CD4-positive, alpha-beta memory T cell (primary cell): ENCODE data around the gene APOBEC3C. TPM values are rescaled to one million over a fixed set of nuclear protein-coding genes. Genes with fewer than 3 reads are reported as not detected.
"Not testable (repeated sequence)": the region's sequence is repeated elsewhere in the genome, so short reads cannot be mapped to it uniquely, and the experiment has no call there.

Experiments used
- CTCF ChIA-PET: fragments of 350-600 bp; sonication (Branson Sonifier 250); formaldehyde crosslinking; loops from one replicate; lab custom pipeline; 2021; ENCODE audit warnings: inconsistent platforms; ENCODE audit not compliant: partially characterized antibody; lab: Charles Lee
- POLR2A ChIA-PET: fragments of 350-600 bp; sonication (Branson Sonifier 250); formaldehyde crosslinking; loops from one replicate; lab custom pipeline; 2021; ENCODE audit not compliant: partially characterized antibody; lab: Charles Lee
- DNase-seq, 5 donors: peaks; one replicate each; pipeline versions ENCODE4 v3.0.0 to v3.0.0-alpha.2; 2020 to 2022; ENCODE audit warnings: mixed read lengths in 1 of 5
- H3K27ac ChIP-seq: one replicate; pipeline ENCODE4 v1.7.0; 2013; ENCODE audit warnings: low read depth, low read length
- H3K27me3 ChIP-seq: 2 replicates; pipeline ENCODE4 v1.7.0; 2013; ENCODE audit warnings: mild to moderate bottlenecking, low read length, moderate library complexity; ENCODE audit not compliant: insufficient read depth
- H3K36me3 ChIP-seq: 2 replicates; pipeline ENCODE4 v1.7.0; 2013; ENCODE audit warnings: mild to moderate bottlenecking, low read length, moderate library complexity; ENCODE audit not compliant: insufficient read depth
- H3K4me1 ChIP-seq: 2 replicates; pipeline ENCODE4 v1.7.0; 2013; ENCODE audit warnings: mild to moderate bottlenecking, low read length, moderate library complexity; ENCODE audit not compliant: insufficient read depth
- H3K4me3 ChIP-seq, 2 donors: one replicate each; pipeline ENCODE4 v1.7.0; 2013; ENCODE audit warnings: low read length in 2 of 2, mild to moderate bottlenecking in 1 of 2
- H3K9me3 ChIP-seq, 2 donors: one replicate each; pipeline ENCODE4 v1.7.0; 2013; ENCODE audit warnings: low read length in 2 of 2, control low read depth in 1 of 2; ENCODE audit not compliant: control insufficient read depth in 1 of 2
- H3K27ac Mint-ChIP-seq, 7 donors: one replicate each; pipeline ENCODE4 v1.8.0; 2020 to 2021; ENCODE audit warnings: mixed read lengths in 7 of 7, mild to moderate bottlenecking in 6 of 7, inconsistent platforms in 3 of 7, moderate library complexity in 3 of 7
- H3K27me3 Mint-ChIP-seq, 2 donors: one replicate each; pipeline ENCODE4 v1.8.0; 2020 to 2021; ENCODE audit warnings: mixed read lengths in 2 of 2
- H3K36me3 Mint-ChIP-seq, 2 donors: one replicate each; pipeline ENCODE4 v1.8.0; 2020 to 2021; ENCODE audit warnings: mixed read lengths in 2 of 2, inconsistent platforms in 1 of 2, mild to moderate bottlenecking in 1 of 2
- H3K4me1 Mint-ChIP-seq, 4 donors: one replicate each; pipeline ENCODE4 v1.8.0; 2020 to 2021; ENCODE audit warnings: mixed read lengths in 4 of 4, mild to moderate bottlenecking in 1 of 4
- H3K4me3 Mint-ChIP-seq, 8 donors: one replicate each; pipeline ENCODE4 v1.8.0; 2020 to 2021; ENCODE audit warnings: mixed read lengths in 8 of 8, mild to moderate bottlenecking in 7 of 8, moderate library complexity in 6 of 8, inconsistent platforms in 3 of 8
- H3K9me3 Mint-ChIP-seq, 8 donors: one replicate each; pipeline ENCODE4 v1.8.0; 2020 to 2021; ENCODE audit warnings: mixed read lengths in 8 of 8, mild to moderate bottlenecking in 5 of 8, inconsistent platforms in 3 of 8, moderate library complexity in 1 of 8
- intact Hi-C: fragments of 100-400 bp; cut with micrococcal nuclease; formaldehyde crosslinking; loops from one replicate; pipeline ENCODE4 v1.15.1; 2023
- polyA plus RNA-seq, 2 donors: library from polyadenylated mRNA; unstranded; fragments of 300-500 nt; fragmentation: Illumina TruSeq; gene quantifications; one replicate each; pipeline ENCODE4 v1.2.3, GENCODE V29; 2021
- total RNA-seq, 2 experiments: library from RNA; stranded (reverse); gene quantifications; one replicate each; pipeline ENCODE4 v1.2.3, GENCODE V29; 2021

Gene APOBEC3C
- total and polyA plus RNA-seq, 4 experiments from 2014 or later: 42.4 to 135 (median 76.5) TPM

DNA sequence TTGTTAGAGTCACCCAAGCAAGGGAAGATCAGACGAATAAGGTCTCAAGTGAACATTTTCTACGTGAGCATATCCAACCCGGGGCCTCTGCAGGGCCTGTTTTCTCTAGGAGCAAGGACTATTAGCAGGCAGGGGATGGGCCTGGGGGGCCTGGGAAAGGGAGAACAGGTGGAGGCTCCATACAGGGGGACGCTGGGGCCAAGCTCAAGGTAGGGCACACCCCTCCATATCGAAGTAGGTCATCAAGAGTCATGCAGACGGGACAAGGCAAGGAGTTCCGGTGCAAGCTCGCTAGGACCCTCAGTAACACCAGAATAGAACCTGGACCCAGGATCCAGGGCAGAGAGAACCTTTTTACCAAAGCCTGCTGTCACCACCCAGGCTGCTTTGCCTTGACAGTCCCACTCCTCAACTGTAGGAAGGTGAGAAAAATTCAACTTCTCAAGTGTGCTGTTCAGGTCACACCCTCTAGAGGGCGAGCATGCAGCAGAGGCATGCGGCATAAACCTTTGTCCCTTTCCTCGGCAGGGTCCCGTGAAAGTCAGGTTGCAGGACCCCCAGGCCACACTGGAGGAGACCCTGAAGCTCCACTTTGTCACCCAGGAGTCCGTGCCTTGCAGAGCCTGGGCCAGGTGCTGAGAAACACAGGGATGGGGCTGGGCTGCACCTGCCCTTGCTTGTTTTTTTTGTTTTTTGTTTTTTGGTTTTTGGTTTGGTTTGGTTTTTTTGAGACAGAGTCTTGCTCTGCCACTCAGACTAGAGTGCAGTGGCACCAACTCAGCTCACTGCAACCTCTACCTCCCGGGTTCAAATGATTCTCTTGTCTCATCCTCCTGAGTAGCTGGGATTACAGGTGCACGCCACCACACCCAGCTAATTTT lies 40.5 kb upstream of the APOBEC3C start:
- H3K4me3 Mint-ChIP-seq: no peak overlapping the region
- peaks cover 0 to 1% (median 0%) of the 10 kb centered on the region in 8 donors for H3K9me3 Mint-ChIP-seq
- peak; percentile 27 to 62 (median 53) for DNase-seq
- H3K4me3 ChIP-seq: no peak overlapping the region
- ChIA-PET POLR2A (interaction anchor here (0.6 to 1.4 kb wide), 2 partner anchors 30 to 145 kb away, joined by 3 to 6 read pairs; no protein-coding TSS in a partner anchor), CTCF (interaction anchor here (1.1 to 6.7 kb wide), 7 partner anchors 11 to 170 kb away, joined by 3 to 68 read pairs (median 4); partner anchors contain the start of gene APOBEC3B)
- no peaks in the 10 kb centered on the region for H3K4me1 ChIP-seq
- peak overlapping the region in 3 of 7 donors; percentile 32 to 69 (median 52) for H3K27ac Mint-ChIP-seq
- intact Hi-C loops: loop anchor here (1.0 kb wide), 2 partner anchors 30 to 145 kb away; no protein-coding TSS in a partner anchor
- H3K27ac ChIP-seq: no peak overlapping the region
- H3K27me3 ChIP-seq: no peaks in the 10 kb centered on the region
- H3K36me3 ChIP-seq: no peaks in the 10 kb centered on the region
- no peaks in the 10 kb centered on the region for H3K36me3 Mint-ChIP-seq
- H3K27me3 Mint-ChIP-seq: peaks cover 5 to 6% of the 10 kb centered on the region in 2 donors
- H3K9me3 ChIP-seq: no peaks in the 10 kb centered on the region
- peaks cover 0 to 8% (median 3%) of the 10 kb centered on the region in 4 donors for H3K4me1 Mint-ChIP-seq

DNA sequence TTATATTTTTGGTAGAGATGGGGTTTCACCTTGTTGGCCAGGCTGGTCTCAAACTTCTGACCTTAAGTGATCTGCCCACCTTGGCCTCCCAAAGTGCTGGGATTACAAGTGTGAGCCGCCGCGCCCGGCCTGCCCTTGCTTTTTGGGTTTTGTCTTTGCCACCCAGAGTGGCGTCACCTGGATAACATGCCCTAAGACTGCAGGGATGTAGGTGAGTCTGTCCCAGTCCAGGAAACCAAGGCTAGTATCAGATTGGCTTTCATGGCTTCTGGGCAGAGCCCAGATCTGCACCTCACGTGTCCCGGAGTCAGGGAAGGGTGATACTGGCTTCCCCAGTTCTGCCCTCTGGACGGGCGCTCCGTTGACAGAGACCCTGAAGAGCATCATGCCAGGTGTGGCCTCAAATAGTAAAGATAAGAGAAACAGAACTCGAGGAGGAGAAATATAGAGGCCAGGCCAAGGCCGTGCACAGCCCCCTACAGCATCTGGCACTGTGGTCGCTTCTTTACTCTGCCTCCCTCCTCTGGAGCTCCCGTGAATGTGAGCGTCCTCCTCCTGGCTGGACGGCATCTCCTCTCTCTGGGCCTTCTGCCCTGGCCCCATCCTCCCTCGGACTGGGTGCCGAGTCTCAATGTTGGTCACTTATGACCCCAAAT lies 39.8 kb upstream of the APOBEC3C start:
- DNase-seq: no peak
- Histone ChIP-seq H3K4me1 (no peaks in the 10 kb centered on the region), H3K27ac (no peak overlapping the region), H3K9me3 (no peaks in the 10 kb centered on the region), H3K4me3 (no peak overlapping the region), H3K27me3 (no peaks in the 10 kb centered on the region), H3K36me3 (no peaks in the 10 kb centered on the region)
- CTCF ChIA-PET: interaction anchor here (1.1 to 6.7 kb wide), 6 partner anchors 10 to 144 kb away, joined by 3 to 68 read pairs (median 5); partner anchors contain the start of gene APOBEC3B
- Mint-ChIP-seq H3K9me3 (peaks cover 0 to 1% (median 0%) of the 10 kb centered on the region in 8 donors), H3K4me3 (no peak overlapping the region), H3K4me1 (peaks cover 0 to 8% (median 3%) of the 10 kb centered on the region in 4 donors), H3K27ac (peak overlapping the region in 1 of 7 donors; percentile 68), H3K36me3 (no peaks in the 10 kb centered on the region), H3K27me3 (peaks cover 5 to 6% of the 10 kb centered on the region in 2 donors)
- POLR2A ChIA-PET: interaction anchor here (1.4 kb wide), 1 partner anchor 29 kb away, joined by 6 read pairs; no protein-coding TSS in a partner anchor
- intact Hi-C loops: no loop called here

DNA sequence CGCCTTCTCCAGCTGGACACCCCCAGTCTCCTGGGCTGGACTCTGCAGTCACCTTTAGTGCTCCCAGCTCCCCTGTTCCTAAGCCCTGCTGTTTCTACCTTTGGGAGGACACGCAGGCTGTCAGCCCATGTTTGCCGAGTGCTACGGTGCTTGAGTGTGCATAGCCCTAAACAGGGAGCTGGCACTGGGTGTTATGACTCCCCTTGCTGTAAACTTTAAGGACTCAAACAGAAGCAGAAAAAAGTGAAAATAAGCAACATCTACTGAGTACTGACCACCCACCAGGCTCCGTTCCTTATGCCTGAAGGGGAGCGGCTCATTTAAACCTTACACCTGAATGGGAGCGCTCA lies 39.3 kb upstream of the APOBEC3C start:
- Histone ChIP-seq H3K36me3 (no peaks in the 10 kb centered on the region), H3K4me3 (no peak overlapping the region), H3K9me3 (no peaks in the 10 kb centered on the region), H3K4me1 (no peaks in the 10 kb centered on the region), H3K27ac (no peak overlapping the region), H3K27me3 (no peaks in the 10 kb centered on the region)
- ChIA-PET POLR2A (interaction anchor here (0.8 kb wide), 1 partner anchor 28 kb away, joined by 4 read pairs; no protein-coding TSS in a partner anchor), CTCF (interaction anchor here (3.2 to 6.7 kb wide), 2 partner anchors 9 to 30 kb away, joined by 18 to 68 read pairs; partner anchors contain the start of gene APOBEC3B)
- H3K36me3 Mint-ChIP-seq: no peaks in the 10 kb centered on the region
- H3K9me3 Mint-ChIP-seq: peaks cover 0 to 1% (median 0%) of the 10 kb centered on the region in 8 donors
- DNase-seq: no peak
- intact Hi-C loops: no loop called here
- peaks cover 0 to 8% (median 3%) of the 10 kb centered on the region in 4 donors for H3K4me1 Mint-ChIP-seq
- H3K27ac Mint-ChIP-seq: peak overlapping the region in 1 of 7 donors; percentile 68
- no peak overlapping the region for H3K4me3 Mint-ChIP-seq
- peaks cover 4 to 6% of the 10 kb centered on the region in 2 donors for H3K27me3 Mint-ChIP-seq

DNA sequence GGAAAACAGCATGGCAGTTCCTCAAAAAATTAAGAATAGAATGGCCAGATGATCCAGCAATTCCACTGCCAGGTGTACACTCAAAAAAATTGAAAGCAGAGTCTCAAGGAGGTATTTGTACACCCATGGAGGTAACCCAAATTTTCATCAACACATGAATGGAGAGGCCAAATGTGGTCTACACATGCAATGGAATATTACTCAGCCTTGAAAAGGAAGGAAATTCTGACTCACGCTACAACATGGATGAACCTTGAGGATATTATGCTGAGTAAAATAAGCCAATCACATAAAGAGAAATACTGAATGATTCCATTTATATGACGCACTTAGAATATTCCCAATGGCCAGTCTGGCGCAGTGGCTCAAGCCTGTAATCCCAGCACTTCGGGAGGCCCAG lies 36.8 kb upstream of the APOBEC3C start:
- POLR2A ChIA-PET, intact Hi-C loops, CTCF ChIA-PET: not testable (repeated sequence)

DNA sequence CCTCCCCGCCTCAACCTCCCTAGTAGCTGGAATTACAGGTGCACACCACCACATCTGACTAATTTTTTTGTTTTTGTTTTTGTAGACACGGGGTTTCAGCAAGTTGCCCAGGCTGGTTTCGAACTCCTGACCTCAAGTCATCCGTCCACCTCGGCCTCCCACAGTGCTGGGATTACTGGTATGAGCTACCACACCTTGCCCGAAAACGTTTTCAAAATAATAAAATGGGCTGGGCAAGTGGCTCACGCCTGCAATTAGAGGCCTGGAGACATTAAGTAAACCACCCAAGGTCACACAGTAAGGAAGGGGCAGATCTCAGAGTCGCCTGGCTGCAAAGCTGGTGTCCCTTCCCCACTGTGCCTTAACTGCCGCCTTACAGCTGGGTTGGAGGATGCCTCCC lies 33.5 kb upstream of the APOBEC3C start:
- DNase-seq, H3K27ac Mint-ChIP-seq, intact Hi-C loops: not testable (repeated sequence)

More for the DNA sequence above, 36.8 kb upstream of the APOBEC3C start:
- not testable (repeated sequence) for H3K4me3 Mint-ChIP-seq, H3K27ac Mint-ChIP-seq, H3K9me3 Mint-ChIP-seq, H3K4me3 ChIP-seq, H3K27me3 Mint-ChIP-seq, H3K36me3 ChIP-seq, H3K27ac ChIP-seq, H3K9me3 ChIP-seq, H3K27me3 ChIP-seq, DNase-seq, H3K36me3 Mint-ChIP-seq
- peaks cover 10% of the 10 kb centered on the region for H3K4me1 ChIP-seq
- H3K4me1 Mint-ChIP-seq: peaks cover 9 to 19% (median 12%) of the 10 kb centered on the region in 4 donors

DNA sequence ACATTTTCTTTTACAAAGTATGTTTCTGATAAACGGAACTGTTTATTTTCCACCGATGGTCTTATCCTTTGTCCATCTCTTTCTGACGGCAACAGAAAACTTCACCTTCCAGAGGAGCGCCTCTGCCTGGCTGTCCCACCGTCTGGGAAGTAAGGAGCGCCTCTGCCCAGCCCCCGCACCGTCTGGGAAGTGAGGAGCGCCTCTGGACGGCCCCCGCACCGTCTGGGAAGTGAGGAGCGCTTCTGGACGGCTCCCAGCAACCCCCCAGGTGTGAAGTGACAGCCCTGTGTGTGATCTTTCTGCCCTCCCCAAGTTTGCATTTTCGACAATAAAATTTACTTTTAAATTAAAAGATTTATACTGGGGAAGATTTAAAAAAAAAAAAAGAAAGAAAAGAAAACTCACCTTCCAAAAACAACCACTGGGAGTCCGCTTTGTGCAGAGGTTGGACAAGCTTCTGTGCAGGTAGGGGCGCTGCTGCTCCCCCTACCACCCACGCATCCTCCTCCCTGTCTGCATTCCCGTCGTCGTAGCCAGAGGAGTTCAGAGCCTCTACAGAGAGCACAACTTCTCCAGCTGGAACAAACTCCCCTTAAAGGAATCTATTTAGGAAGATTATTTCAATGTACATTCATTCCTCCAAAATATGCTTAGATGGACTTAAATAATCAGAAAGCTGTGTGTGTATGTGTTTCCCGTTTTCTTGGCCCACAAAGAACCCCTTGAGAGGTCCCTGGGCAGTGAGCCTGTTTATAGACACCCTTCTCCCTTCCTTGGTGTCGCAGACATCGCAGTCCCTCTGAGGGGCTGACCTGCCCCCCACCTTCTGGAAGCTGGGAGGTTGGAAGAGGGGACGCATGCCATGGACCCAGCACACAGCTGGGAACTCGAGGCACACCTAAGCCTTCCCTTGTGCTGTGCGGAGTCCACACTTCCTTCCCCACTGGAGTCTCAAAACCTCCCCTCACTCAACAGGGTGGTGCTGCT lies 32.8 kb upstream of the APOBEC3C start:
- Histone ChIP-seq H3K4me3 (peak overlapping the region in 1 of 2 donors; percentile 28), H3K27ac (peak overlapping the region; percentile 21), H3K4me1 (peaks cover 37% of the 10 kb centered on the region), H3K9me3 (no peaks in the 10 kb centered on the region), H3K27me3 (no peaks in the 10 kb centered on the region), H3K36me3 (no peaks in the 10 kb centered on the region)
- intact Hi-C loops: no loop called here
- peak overlapping the region in 6 of 7 donors; percentile 48 to 82 (median 60) for H3K27ac Mint-ChIP-seq
- peaks cover 0 to 1% of the 10 kb centered on the region in 2 donors for H3K27me3 Mint-ChIP-seq
- H3K9me3 Mint-ChIP-seq: peaks cover 0 to 18% (median 4%) of the 10 kb centered on the region in 8 donors
- DNase-seq: peak in 1 of 5 donors; percentile 11
- ChIA-PET CTCF (interaction anchor here (0.8 to 1.7 kb wide), 2 partner anchors 21 to 22 kb away, joined by 3 to 5 read pairs; no protein-coding TSS in a partner anchor), POLR2A (interaction anchor here (0.6 to 1.5 kb wide), 3 partner anchors 25 to 338 kb away, joined by 3 to 4 read pairs (median 3); partner anchors contain the start of gene RPL3)
- peak overlapping the region; percentile 85 to 94 (median 87) for H3K4me3 Mint-ChIP-seq
- H3K36me3 Mint-ChIP-seq: peaks cover 0 to 7% of the 10 kb centered on the region in 2 donors
- peaks cover 24 to 45% (median 27%) of the 10 kb centered on the region in 4 donors for H3K4me1 Mint-ChIP-seq

More for the DNA sequence above, 33.5 kb upstream of the APOBEC3C start:
- H3K9me3 Mint-ChIP-seq: peaks cover 0 to 18% (median 4%) of the 10 kb centered on the region in 8 donors
- H3K36me3 Mint-ChIP-seq, H3K4me3 ChIP-seq, H3K9me3 ChIP-seq, H3K27ac ChIP-seq, H3K27me3 ChIP-seq, H3K27me3 Mint-ChIP-seq, H3K36me3 ChIP-seq, H3K4me3 Mint-ChIP-seq: not testable (repeated sequence)
- ChIA-PET CTCF (interaction anchor here (1.7 kb wide), 1 partner anchor 22 kb away, joined by 5 read pairs; no protein-coding TSS in a partner anchor), POLR2A (interaction anchor here (0.6 kb wide), 1 partner anchor 62 kb away, joined by 4 read pairs; no protein-coding TSS in a partner anchor)
- peaks cover 32% of the 10 kb centered on the region for H3K4me1 ChIP-seq
- H3K4me1 Mint-ChIP-seq: peaks cover 18 to 38% (median 23%) of the 10 kb centered on the region in 4 donors
